Stimulated activated CD4-positive, alpha-beta T cell treated with anti-CD3 and anti-CD28 coated beads, Interleukin-1b, Interleukin-23, amount 100 ng/mL, for 4 hours (primary cell): ENCODE data around the gene OR4X1.
"Not testable (repeated sequence)": the region's sequence is repeated elsewhere in the genome, so short reads cannot be mapped to it uniquely, and the experiment has no call there.

ENCODE experiments used
- DNase-seq, 2 donors: peaks; one replicate each; pipeline ENCODE4 v3.0.0-alpha.2; 2020; ENCODE audit warnings: low read depth in 2 of 2

The OR4X1 gene, protein sequence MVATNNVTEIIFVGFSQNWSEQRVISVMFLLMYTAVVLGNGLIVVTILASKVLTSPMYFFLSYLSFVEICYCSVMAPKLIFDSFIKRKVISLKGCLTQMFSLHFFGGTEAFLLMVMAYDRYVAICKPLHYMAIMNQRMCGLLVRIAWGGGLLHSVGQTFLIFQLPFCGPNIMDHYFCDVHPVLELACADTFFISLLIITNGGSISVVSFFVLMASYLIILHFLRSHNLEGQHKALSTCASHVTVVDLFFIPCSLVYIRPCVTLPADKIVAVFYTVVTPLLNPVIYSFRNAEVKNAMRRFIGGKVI

DNA sequence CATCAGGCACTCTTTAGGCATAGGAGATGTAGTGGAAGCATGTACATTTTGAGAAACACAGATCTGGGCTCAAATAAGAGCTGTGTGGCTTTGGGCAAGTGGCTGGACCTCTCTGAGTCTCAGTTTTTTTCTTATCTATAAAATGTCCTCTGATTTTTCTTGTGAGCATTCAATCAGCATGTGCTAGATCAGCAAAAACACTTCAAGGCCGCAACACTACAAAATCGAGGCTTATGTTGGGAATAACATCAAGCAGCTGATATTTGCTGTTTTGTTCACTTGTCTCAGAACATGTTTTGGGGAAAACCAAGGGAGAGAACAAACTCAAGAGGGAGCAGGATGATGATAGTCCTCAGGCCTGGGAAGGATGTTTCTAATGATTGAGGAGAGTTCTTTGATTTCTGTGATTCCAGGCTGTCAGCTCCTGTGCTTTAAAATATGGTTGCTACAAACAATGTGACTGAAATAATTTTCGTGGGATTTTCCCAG lies at the start of gene OR4X1:
OR4X1 (plus strand) TSS at position 439 of the 489 bp plus-strand sequence; CDS start at position 439, 0 bp downstream.
- no peak for DNase-seq

DNA sequence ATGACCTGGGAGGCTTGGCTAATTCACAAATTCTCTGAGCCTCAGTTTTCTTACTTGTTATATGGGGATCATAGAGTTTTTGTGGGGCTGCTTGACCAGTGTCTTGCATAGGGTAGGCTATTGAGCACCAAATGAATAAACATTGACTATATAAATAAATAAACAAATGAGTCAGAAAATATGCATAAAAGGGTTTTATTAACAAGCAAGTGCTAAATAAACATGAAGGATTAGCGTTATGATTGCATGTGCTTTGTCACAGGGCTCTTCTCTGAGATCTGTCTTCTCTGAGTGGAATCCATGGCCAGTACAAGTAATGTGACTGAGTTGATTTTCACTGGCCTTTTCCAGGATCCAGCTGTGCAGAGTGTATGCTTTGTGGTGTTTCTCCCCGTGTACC lies 47.2 kb upstream of the OR4X1 start, which contains the start of gene OR4B1:
OR4B1 (plus strand) TSS at position 301 of the 400 bp plus-strand sequence; CDS start at position 301, 0 bp downstream.
- no peak for DNase-seq

DNA sequence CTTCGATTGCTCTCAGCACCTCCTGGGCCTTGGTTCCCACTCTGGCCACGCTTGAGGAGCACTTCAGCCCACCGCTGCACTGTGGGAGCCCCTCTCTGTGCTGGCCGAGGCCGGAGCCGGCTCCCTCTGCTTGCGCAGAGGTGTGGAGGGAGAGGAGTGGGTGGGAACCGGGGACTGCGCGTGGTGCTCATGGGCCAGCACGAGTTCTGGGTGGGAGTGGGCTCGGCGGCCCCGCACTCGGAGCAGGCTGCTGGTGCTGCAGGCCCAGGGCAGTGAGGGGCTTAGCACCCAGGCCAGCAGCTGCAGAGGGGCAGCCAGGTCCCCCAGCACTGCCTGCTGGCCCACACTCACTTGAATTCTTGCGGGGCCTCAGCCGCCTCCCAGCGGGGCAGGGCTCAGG lies 34.9 kb upstream of the OR4X1 start:
- no peak for DNase-seq

DNA sequence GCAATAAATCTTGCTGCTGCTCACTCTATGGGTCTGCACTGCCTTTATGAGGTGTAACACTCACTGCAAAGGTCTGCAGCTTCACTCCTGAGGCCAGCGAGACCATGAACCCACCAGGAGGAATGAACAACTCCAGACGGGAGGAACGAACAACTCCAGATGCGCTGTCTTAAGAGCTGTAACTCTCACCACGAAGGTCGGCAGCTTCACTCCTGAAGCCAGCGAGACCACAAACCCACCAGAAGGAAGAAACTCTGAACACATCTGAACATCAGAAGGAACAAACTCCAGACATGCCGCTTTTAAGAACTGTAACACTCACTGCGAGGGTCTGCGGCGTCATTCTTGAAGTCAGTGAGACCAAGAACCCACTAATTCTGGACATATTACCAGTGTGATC lies 33.6 kb upstream of the OR4X1 start:
- DNase-seq, result not testable (repeated sequence)

DNA sequence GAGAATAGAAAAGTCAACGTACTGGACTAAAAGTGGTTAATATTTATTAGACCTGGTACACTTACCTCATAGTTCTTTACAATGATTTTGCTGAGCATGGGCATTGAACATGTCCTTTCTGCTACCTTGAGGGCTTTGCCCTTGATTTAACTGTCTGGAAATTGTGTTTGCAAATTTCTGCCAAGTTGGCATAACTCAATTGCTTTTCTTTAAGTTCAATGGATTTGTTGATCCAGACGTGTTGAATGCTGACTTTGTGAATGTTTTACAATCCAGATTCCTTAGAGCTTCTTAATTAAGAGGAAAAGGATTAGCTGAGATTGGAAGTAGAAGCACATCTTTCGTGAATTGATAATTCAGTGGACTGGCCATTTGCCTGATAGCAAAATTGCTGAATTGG lies 25.9 kb upstream of the OR4X1 start:
- DNase-seq, result no peak

DNA sequence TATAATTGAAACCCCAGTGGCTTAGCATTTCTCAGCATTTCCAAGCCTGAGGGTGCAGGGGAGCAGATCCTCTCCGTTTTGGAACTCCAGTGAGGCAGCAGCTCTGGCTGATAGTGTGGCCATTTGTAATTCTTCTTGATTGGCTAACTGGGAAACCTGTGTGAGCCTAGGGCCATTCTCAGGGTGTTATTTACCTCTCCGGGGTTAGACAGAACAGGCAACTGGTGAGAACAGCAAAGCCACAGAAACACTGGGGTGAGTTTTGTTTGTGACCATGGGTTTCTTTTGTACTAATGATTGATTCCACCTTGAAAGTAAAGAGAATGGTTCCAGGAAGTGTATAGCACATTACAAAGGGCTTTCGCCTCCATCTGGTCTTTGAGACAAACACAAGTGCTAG lies 21.2 kb upstream of the OR4X1 start:
- no peak for DNase-seq

DNA sequence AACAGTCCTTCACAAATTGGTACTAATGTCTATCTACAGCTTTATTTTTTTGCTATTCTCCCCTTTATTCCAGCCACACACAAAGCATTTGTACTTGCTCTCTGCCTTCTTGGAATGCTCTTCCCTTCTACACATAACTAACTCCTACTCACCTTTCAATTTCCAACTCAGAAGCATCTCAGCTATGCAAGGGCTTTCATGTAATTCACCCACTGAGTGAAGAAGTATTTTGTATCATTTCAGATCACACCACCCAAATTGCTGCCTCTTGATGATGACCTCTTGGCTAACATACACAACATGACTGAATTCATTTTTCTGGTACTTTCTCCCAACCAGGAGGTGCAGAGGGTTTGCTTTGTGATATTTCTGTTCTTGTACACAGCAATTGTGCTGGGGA lies 18.9 kb upstream of the OR4X1 start, which contains the start of gene OR4X2:
OR4X2 (plus strand) TSS at position 301 of the 400 bp plus-strand sequence; CDS start at position 301, 0 bp downstream.
- no peak for DNase-seq

DNA sequence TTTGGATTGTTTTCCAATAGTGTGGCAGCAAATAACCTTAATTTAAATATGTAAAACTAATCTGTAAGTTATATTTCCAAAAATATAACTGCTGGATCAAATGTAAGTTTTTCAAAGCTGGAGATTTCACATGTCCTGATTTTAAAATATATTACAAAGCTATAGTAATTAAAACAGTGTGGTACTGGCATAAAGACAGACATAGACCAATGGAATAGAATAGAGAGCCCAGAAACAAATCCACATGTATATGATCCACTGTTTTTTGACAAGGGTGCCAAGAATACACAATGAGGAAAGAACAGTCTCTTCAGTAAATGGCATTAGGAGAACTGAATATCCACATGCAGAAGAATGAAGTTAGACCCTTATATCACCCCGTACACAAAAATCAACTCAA lies 14.8 kb upstream of the OR4X1 start:
- DNase-seq, result no peak

DNA sequence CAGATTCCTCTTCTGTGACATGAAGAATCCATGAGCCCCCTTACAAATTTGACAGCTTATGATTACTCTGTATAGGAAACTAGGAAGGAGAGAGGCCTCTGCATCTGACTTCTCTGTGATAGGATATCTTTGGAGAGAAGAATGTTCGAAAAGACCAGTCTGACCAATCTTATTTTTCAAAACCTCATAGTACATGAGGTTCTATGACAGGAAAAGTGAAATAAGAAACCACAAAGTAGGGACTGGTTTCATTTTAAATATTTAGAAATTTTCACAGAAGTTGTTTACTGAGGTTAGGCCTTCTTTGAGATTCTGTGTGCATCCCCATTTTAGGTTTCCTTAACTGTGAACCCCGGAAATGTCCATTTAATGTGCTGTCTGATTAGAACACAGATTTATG lies 2.1 kb upstream of the OR4X1 start:
- DNase-seq, result no peak

DNA sequence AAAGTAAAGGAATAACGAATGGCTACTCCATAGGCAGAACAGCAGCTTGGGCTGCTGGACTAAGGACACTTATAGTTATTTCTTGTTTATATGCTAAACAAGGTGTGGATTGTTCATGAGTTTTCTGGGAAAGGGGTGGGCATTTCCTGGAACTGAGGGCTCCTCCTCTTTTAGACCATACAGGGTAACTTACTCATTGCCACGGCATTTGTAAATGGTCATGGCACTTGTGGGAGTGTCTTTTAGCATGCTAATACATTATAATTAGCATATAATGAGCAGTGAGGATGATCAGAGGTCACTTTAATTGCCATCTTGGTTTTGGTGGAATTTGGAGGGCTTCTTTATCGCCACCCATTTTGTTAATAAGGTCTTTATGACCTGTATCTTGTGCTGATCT lies 7.0 kb downstream of the OR4X1 start:
- no peak for DNase-seq

DNA sequence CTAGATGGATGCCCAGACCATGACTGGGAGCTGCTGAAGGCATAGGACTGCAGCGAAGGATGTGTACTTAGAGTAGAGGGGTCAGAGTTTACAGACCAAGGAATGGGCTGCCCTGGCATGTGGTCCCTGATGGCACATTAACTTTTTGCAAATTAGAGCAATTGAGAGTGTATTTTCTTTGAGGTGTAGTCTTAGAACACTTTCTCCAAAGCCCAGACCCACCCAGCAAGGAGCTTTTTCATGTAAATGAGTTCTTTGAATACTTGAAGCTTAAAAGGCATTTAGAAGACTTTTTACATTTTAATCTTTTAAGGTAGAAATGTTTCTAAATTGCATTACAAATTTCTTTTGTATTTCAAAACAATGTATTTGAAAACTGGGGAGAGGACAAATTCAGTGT lies 8.9 kb downstream of the OR4X1 start:
- DNase-seq, result no peak

DNA sequence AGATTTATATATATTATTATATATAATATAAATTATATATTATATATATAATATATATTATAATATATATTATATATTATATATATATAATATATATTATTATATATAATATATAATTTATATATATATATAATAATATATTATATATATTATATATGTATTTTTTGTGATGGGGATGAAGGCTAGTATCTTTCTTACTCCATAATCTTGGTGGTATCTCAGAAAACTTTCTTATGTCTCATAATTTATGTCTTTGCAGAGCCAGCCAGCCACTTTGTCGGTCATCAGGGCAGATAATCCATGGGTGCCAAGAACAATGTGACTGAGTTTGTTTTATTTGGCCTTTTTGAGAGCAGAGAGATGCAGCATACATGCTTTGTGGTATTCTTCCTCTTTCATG lies 42.3 kb downstream of the OR4X1 start, which contains the start of gene OR4S1:
OR4S1 (plus strand) TSS at position 301 of the 400 bp plus-strand sequence; CDS start at position 301, 0 bp downstream.
- DNase-seq, result no peak

DNA sequence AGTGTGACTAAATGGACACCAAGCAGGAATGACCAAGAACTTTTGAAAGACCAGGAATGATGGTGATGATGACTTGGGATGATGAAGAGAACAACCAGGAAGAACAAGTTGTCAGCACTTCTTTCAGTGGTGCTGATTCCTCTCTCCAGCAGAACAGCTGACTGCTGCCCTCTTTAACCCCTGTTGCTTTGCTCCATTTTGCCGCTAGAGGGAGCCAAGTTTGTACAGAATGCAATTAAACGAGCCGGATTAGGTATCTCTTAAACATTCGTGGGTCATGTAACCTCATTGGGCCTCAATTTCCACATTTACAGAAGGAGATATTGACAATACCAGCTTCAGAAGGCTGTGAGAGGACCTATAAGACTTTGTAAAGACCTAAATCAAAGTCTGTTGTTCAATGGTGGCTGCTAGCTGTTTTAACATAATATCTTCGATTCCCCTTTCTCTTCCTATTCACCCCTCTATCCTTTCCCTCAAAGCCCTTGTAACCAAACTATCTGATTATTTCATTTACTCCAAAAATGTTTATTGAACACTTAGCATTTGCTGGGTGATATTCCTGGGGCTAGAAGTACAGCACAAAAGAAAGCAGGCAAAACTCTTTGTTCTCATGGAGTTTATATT lies 44.2 kb downstream of the OR4X1 start:
- peak; percentile 43 for DNase-seq

DNA sequence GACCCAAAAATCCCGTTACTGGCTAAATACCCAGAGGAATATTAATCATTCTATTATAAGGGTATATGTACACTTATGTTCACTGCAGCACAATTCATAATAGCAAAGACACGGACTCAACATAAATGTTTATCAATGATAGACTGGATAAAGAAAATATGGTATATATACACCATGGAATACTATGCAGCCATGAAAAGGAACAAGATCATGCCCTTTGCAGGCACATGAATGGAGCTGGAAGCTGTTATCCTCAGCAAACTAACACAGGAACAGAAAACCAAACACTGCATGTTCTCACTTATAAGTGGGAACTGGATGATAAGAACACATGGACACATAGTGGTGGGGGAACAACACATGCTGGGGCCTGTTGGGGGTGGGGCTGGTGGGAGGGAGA lies 49.9 kb downstream of the OR4X1 start:
- DNase-seq, result not testable (repeated sequence)
